Cardiac muscle cell (in vitro differentiated cells and primary cell): ENCODE results near the gene AIFM3. TPM values are rescaled to one million over a fixed set of nuclear protein-coding genes. Genes with fewer than 3 reads are reported as not detected.
A peak's percentile ranks its signal among the peaks of the same experiment; 100 is the strongest.
"Not testable (repeated sequence)": the region's sequence is repeated elsewhere in the genome, so short reads cannot be mapped to it uniquely, and the experiment has no call there.

Source experiments
- DNase-seq, 2 donors: peaks; one replicate each; pipeline versions ENCODE4 v3.0.0 to v3.0.0-alpha.2; 2010 to 2017; ENCODE audit warnings: low read depth in 1 of 2, low spot score in 1 of 2
- H3K27ac ChIP-seq: fragments of 200-600 bp; sonication (generic); 2 replicates; pipeline ENCODE4 v1.5.1; 2016
- H3K27me3 ChIP-seq: fragments of 200-600 bp; sonication (generic); 2 replicates; pipeline ENCODE4 v1.6.0; 2016; ENCODE audit warnings: control low read depth
- H3K36me3 ChIP-seq: fragments of 200-600 bp; sonication (generic); 2 replicates; pipeline ENCODE4 v1.5.1; 2016; ENCODE audit warnings: control low read depth
- H3K4me1 ChIP-seq: fragments of 200-600 bp; sonication (generic); 2 replicates; pipeline ENCODE4 v1.8.1; 2017; ENCODE audit warnings: low read depth, mild to moderate bottlenecking, mixed run types
- H3K4me3 ChIP-seq: fragments of 200-600 bp; sonication (generic); 2 replicates; pipeline ENCODE4 v1.5.1; 2016; ENCODE audit warnings: mild to moderate bottlenecking
- H3K9me3 ChIP-seq: fragments of 200-600 bp; sonication (generic); 2 replicates; pipeline ENCODE4 v1.5.1; 2017; ENCODE audit warnings: low read depth, mild to moderate bottlenecking, control low read depth
- CTCF ChIP-seq: IDR thresholded peaks from 2 replicates; pipeline ENCODE4 v1.5.1; 2012; ENCODE audit warnings: low read depth, mild to moderate bottlenecking, low read length
- polyA plus RNA-seq: library from polyadenylated mRNA; unstranded; fragments of >200 nt; fragmentation: Nextera tagmentation; extraction: Ambion mirVana; gene quantifications from 2 replicates; pipeline ENCODE4 v1.2.1, GENCODE V29; 2016
- total RNA-seq: library from RNA; depleted of rRNA; stranded (reverse); fragments of >200 nt; gene quantifications from 2 replicates; pipeline ENCODE4 v1.2.3, GENCODE V29; 2016

The AIFM3 gene
- total and polyA plus RNA-seq, 2 experiments from 2014 or later: 0.67 to 4.8 TPM

- Histone ChIP-seq H3K27me3 (no peaks in the 10 kb centered on the region), H3K27ac (no peak overlapping the region), H3K4me3 (no peak overlapping the region), H3K4me1 (peaks cover 13% of the 10 kb centered on the region), H3K36me3 (peaks cover 7% of the 10 kb centered on the region), H3K9me3 (no peaks in the 10 kb centered on the region)
- no peak for TF ChIP-seq CTCF
- DNase-seq: no peak
Observed at GRCh38 chr22:20940186-20940651, 26.8 kb upstream of the AIFM3 start.

GRCh38 chr22:20940904-20941385 lies 26.1 kb upstream of the AIFM3 start:
- H3K36me3 ChIP-seq: peaks cover 6% of the 10 kb centered on the region
- no peak overlapping the region for H3K4me3 ChIP-seq
- DNase-seq: no peak
- no peak overlapping the region for H3K27ac ChIP-seq
- H3K4me1 ChIP-seq: peaks cover 17% of the 10 kb centered on the region
- TF ChIP-seq CTCF: no peak
- no peaks in the 10 kb centered on the region for H3K27me3 ChIP-seq
- H3K9me3 ChIP-seq: no peaks in the 10 kb centered on the region

GRCh38 chr22:20942203-20942902 lies 24.7 kb upstream of the AIFM3 start:
- not testable (repeated sequence) for DNase-seq, H3K36me3 ChIP-seq, H3K27ac ChIP-seq, H3K27me3 ChIP-seq, H3K9me3 ChIP-seq, H3K4me3 ChIP-seq
- H3K4me1 ChIP-seq: peaks cover 16% of the 10 kb centered on the region

GRCh38 chr22:20943104-20943933 lies 23.7 kb upstream of the AIFM3 start:
- no peaks in the 10 kb centered on the region for H3K9me3 ChIP-seq
- TF ChIP-seq CTCF: no peak
- peaks cover 8% of the 10 kb centered on the region for H3K4me1 ChIP-seq
- no peaks in the 10 kb centered on the region for H3K36me3 ChIP-seq
- no peak for DNase-seq
- H3K4me3 ChIP-seq: no peak overlapping the region
- H3K27me3 ChIP-seq: no peaks in the 10 kb centered on the region
- no peak overlapping the region for H3K27ac ChIP-seq

GRCh38 chr22:20944042-20944441 lies 23.0 kb upstream of the AIFM3 start:
- DNase-seq: no peak
- Histone ChIP-seq H3K27ac (no peak overlapping the region), H3K9me3 (no peaks in the 10 kb centered on the region), H3K36me3 (no peaks in the 10 kb centered on the region), H3K27me3 (no peaks in the 10 kb centered on the region), H3K4me1 (peaks cover 8% of the 10 kb centered on the region), H3K4me3 (no peak overlapping the region)
- no peak for TF ChIP-seq CTCF

GRCh38 chr22:20945578-20945934 lies 21.5 kb upstream of the AIFM3 start:
- H3K36me3 ChIP-seq: peaks cover 7% of the 10 kb centered on the region
- H3K4me1 ChIP-seq: peaks cover 8% of the 10 kb centered on the region
- no peaks in the 10 kb centered on the region for H3K27me3 ChIP-seq
- peak overlapping the region; percentile 66 for H3K27ac ChIP-seq
- H3K4me3 ChIP-seq: no peak overlapping the region
- no peaks in the 10 kb centered on the region for H3K9me3 ChIP-seq
- DNase-seq: no peak
- TF ChIP-seq CTCF: no peak
